Neuron (in vitro differentiated cells): ENCODE data around the gene SYNJ2.

Experiments
- H2AFZ ChIP-seq: one replicate; pipeline ENCODE4 v1.6.1; 2013; ENCODE audit warnings: low read depth, mild to moderate bottlenecking, inconsistent platforms, low read length, moderate library complexity
- H3K27me3 ChIP-seq: one replicate; pipeline ENCODE4 v1.6.1; 2013; ENCODE audit warnings: low read length; ENCODE audit not compliant: insufficient read depth
- H3K36me3 ChIP-seq: one replicate; pipeline ENCODE4 v1.6.1; 2013; ENCODE audit warnings: low read length; ENCODE audit not compliant: insufficient read depth
- H3K4me1 ChIP-seq: one replicate; pipeline ENCODE4 v1.6.1; 2013; ENCODE audit warnings: low read length; ENCODE audit not compliant: insufficient read depth
- H3K4me3 ChIP-seq: 2 replicates; pipeline ENCODE4 v1.5.1; 2013; ENCODE audit warnings: mild to moderate bottlenecking, low read length, moderate library complexity
- H3K9me3 ChIP-seq: one replicate; pipeline ENCODE4 v1.6.1; 2013; ENCODE audit warnings: low read length

Gene SYNJ2

GRCh38 chr6:158009935-158010585 lies 28.4 kb downstream of the SYNJ2 start:
- Histone ChIP-seq H3K36me3 (no peaks in the 10 kb centered on the region), H3K4me3 (no peak overlapping the region), H3K4me1 (peaks cover 5% of the 10 kb centered on the region), H3K27me3 (no peaks in the 10 kb centered on the region), H2AFZ (no peak overlapping the region), H3K9me3 (no peaks in the 10 kb centered on the region)

GRCh38 chr6:158010591-158011477 lies 29.2 kb downstream of the SYNJ2 start:
- no peak overlapping the region for H2AFZ ChIP-seq
- no peaks in the 10 kb centered on the region for H3K9me3 ChIP-seq
- no peak overlapping the region for H3K4me3 ChIP-seq
- H3K36me3 ChIP-seq: no peaks in the 10 kb centered on the region
- H3K27me3 ChIP-seq: no peaks in the 10 kb centered on the region
- H3K4me1 ChIP-seq: peaks cover 4% of the 10 kb centered on the region

- no peak overlapping the region for H2AFZ ChIP-seq
- no peaks in the 10 kb centered on the region for H3K36me3 ChIP-seq
- H3K27me3 ChIP-seq: no peaks in the 10 kb centered on the region
- no peaks in the 10 kb centered on the region for H3K4me1 ChIP-seq
- no peak overlapping the region for H3K4me3 ChIP-seq
- no peaks in the 10 kb centered on the region for H3K9me3 ChIP-seq
These were observed 29.8 kb downstream of the SYNJ2 start for GRCh38 chr6:158011478-158011920.

DNA sequence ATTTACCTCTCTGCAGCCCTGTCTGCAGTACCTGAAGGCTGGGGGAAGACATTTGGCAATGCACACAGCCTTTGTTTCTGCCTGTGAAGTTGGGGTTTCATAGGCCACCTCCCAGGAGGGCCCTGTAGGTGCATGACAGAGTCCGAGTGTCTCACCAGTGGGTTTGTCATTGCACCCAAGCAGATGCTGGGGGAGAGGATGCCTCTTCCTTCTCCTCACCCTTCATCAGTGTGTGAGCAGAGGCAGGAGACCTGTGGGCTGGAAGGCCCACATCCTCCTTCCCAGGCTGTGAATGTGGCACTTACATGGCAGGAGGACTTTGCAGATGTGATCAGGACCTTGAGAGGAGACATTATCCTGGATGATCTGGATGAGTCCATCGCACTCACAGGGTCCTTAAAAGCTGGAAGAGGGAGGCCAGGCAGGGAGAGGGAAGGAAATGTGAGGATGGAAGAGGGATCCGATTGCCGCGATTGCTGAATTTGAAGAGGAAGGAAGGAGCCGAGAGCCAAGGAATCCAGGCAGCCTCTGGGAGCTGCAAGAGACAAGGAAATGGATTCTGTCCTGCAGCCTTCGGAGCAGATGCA lies 30.4 kb downstream of the SYNJ2 start:
- H2AFZ ChIP-seq: no peak overlapping the region
- no peaks in the 10 kb centered on the region for H3K36me3 ChIP-seq
- no peaks in the 10 kb centered on the region for H3K27me3 ChIP-seq
- H3K4me1 ChIP-seq: no peaks in the 10 kb centered on the region
- H3K9me3 ChIP-seq: no peaks in the 10 kb centered on the region
- no peak overlapping the region for H3K4me3 ChIP-seq

DNA sequence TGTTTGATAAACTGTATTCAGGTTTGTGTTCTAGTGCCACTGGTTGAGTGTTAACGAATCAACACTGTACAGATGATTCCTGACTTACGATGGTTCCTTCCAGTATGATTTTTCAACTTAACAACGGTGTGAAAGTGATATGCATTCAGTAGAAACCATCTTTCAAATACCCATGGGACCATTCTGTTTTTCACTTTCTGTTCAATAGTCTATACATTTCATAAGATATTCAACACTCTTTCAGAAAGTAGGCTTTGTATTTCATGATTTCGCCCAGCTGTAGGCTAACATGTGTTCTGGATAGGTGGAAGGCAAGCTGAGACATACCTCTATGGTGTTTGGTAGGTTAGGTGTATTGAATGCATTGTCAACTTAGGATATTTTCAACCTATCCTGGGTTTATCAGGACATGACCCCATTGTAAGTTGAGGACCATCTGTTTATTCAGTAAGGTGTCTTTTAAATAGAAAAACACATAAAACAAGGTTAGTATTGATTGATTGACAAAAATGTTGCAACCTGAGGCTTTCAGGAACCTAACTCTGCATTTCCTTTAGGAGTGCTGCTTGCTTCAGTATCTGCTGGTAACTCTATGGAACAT lies 32.3 kb downstream of the SYNJ2 start:
- Histone ChIP-seq H3K4me3 (no peak overlapping the region), H3K4me1 (no peaks in the 10 kb centered on the region), H3K9me3 (no peaks in the 10 kb centered on the region), H2AFZ (no peak overlapping the region), H3K36me3 (no peaks in the 10 kb centered on the region), H3K27me3 (no peaks in the 10 kb centered on the region)

- H2AFZ ChIP-seq: no peak overlapping the region
- no peaks in the 10 kb centered on the region for H3K9me3 ChIP-seq
- H3K4me1 ChIP-seq: no peaks in the 10 kb centered on the region
- no peaks in the 10 kb centered on the region for H3K27me3 ChIP-seq
- H3K36me3 ChIP-seq: no peaks in the 10 kb centered on the region
- H3K4me3 ChIP-seq: no peak overlapping the region
These were observed 33.0 kb downstream of the SYNJ2 start for GRCh38 chr6:158014505-158015187.

- H3K36me3 ChIP-seq: no peaks in the 10 kb centered on the region
- H3K9me3 ChIP-seq: no peaks in the 10 kb centered on the region
- H3K27me3 ChIP-seq: no peaks in the 10 kb centered on the region
- H3K4me3 ChIP-seq: no peak overlapping the region
- H3K4me1 ChIP-seq: no peaks in the 10 kb centered on the region
- H2AFZ ChIP-seq: no peak overlapping the region
These were observed 33.5 kb downstream of the SYNJ2 start for GRCh38 chr6:158015188-158015506.

- Histone ChIP-seq H3K27me3 (no peaks in the 10 kb centered on the region), H2AFZ (no peak overlapping the region), H3K9me3 (no peaks in the 10 kb centered on the region), H3K4me3 (no peak overlapping the region), H3K36me3 (no peaks in the 10 kb centered on the region), H3K4me1 (no peaks in the 10 kb centered on the region)
These were observed 35.1 kb downstream of the SYNJ2 start for GRCh38 chr6:158016571-158017383.

GRCh38 chr6:158017621-158018040 lies 36.0 kb downstream of the SYNJ2 start:
- Histone ChIP-seq H3K9me3 (no peaks in the 10 kb centered on the region), H3K27me3 (no peaks in the 10 kb centered on the region), H3K4me1 (no peaks in the 10 kb centered on the region), H2AFZ (no peak overlapping the region), H3K36me3 (no peaks in the 10 kb centered on the region), H3K4me3 (no peak overlapping the region)

GRCh38 chr6:158018041-158018771 lies 36.5 kb downstream of the SYNJ2 start:
- Histone ChIP-seq H2AFZ (no peak overlapping the region), H3K4me3 (no peak overlapping the region), H3K9me3 (no peaks in the 10 kb centered on the region), H3K36me3 (no peaks in the 10 kb centered on the region), H3K27me3 (no peaks in the 10 kb centered on the region), H3K4me1 (no peaks in the 10 kb centered on the region)

- Histone ChIP-seq H3K36me3 (no peaks in the 10 kb centered on the region), H3K27me3 (no peaks in the 10 kb centered on the region), H3K4me3 (no peak overlapping the region), H3K4me1 (no peaks in the 10 kb centered on the region), H3K9me3 (no peaks in the 10 kb centered on the region), H2AFZ (no peak overlapping the region)
These were observed 37.2 kb downstream of the SYNJ2 start for GRCh38 chr6:158018851-158019361.
